GM20431 (cell line): Measurements from ENCODE around the gene CAVIN2.

ENCODE experiments used
- in situ Hi-C: fragments of 300-500 bp; cut with MseI, MboI; formaldehyde crosslinking; loops from one replicate; pipeline ENCODE4 v1.15.0; 2020; ENCODE audit warnings: low sequenced_read_pairs; ENCODE audit not compliant: unreplicated experiment

The CAVIN2 gene

GRCh38 chr2:191846515-191847476, at the start of gene CAVIN2:
TSS of gene CAVIN2 (minus strand) at chr2:191847088. CDS start at chr2:191846925, 163 bp downstream.
- in situ Hi-C loops = no loop called here

GRCh38 chr2:191895743-191896142, 48.9 kb upstream of the CAVIN2 start:
- in situ Hi-C loops = no loop called here

GRCh38 chr2:191895195-191895594, 48.3 kb upstream of the CAVIN2 start:
- in situ Hi-C loops = no loop called here

GRCh38 chr2:191894681-191895147, 47.8 kb upstream of the CAVIN2 start:
- in situ Hi-C loops = no loop called here

GRCh38 chr2:191892391-191892790, 45.5 kb upstream of the CAVIN2 start:
- in situ Hi-C loops = no loop called here

GRCh38 chr2:191891656-191892055, 44.8 kb upstream of the CAVIN2 start:
- in situ Hi-C loops = no loop called here

GRCh38 chr2:191889931-191890330, 43.0 kb upstream of the CAVIN2 start:
- in situ Hi-C loops = no loop called here

- in situ Hi-C loops = no loop called here
Measured at GRCh38 chr2:191888400-191889166, 41.7 kb upstream of the CAVIN2 start.

- in situ Hi-C loops = no loop called here
Measured at GRCh38 chr2:191885650-191886049, 38.8 kb upstream of the CAVIN2 start.

GRCh38 chr2:191885098-191885497, 38.2 kb upstream of the CAVIN2 start:
- in situ Hi-C loops = no loop called here

- in situ Hi-C loops = no loop called here
Measured at GRCh38 chr2:191881982-191882816, 35.3 kb upstream of the CAVIN2 start.

- in situ Hi-C loops = no loop called here
Measured at GRCh38 chr2:191878548-191879279, 31.8 kb upstream of the CAVIN2 start.

GRCh38 chr2:191877875-191878274, 31.0 kb upstream of the CAVIN2 start:
- in situ Hi-C loops = no loop called here

GRCh38 chr2:191875859-191876258, 29.0 kb upstream of the CAVIN2 start:
- in situ Hi-C loops = no loop called here

- in situ Hi-C loops = no loop called here
Measured at GRCh38 chr2:191870744-191871143, 23.9 kb upstream of the CAVIN2 start.

GRCh38 chr2:191869781-191870180, 22.9 kb upstream of the CAVIN2 start:
- in situ Hi-C loops = no loop called here

- in situ Hi-C loops = no loop called here
Measured at GRCh38 chr2:191869178-191869577, 22.3 kb upstream of the CAVIN2 start.

- in situ Hi-C loops = no loop called here
Measured at GRCh38 chr2:191867507-191867847, 20.6 kb upstream of the CAVIN2 start.

GRCh38 chr2:191866675-191867506, 20.0 kb upstream of the CAVIN2 start:
- in situ Hi-C loops = no loop called here
